ENCODE measurements around the gene CTTN. TPM values are rescaled to one million over a fixed set of nuclear protein-coding genes. Genes with fewer than 3 reads are reported as not detected.

CTTN gene
- total and polyA plus RNA-seq, 8 donors = 68.7 to 130 (median 87.6) TPM

DNA sequence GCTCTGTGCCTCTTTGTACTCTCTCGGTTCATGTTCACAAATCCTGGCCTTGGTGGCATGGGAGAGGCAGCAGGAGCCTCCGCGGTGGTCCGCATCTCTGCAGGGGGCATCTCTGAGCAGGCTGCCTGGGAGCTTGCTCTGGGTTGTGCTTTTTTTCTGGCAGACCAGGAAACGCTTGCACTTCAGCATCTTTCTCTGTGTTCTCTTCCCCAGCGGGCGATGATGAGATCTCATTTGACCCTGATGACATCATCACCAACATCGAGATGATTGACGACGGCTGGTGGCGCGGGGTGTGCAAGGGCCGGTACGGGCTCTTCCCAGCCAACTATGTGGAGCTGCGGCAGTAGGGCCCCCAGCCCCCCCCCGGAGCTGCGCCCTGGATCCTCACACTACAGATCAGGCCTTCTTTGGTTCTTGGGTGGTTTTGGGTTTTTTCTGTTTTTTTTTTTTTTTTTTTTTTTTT lies 36.5 kb downstream of the CTTN start:
- intact Hi-C loops (cut with DNase I) = no loop called here
- WGBS, 2 donors = 93% methylated on average over 17 of the region's 17 CpGs
- H3K27me3 ChIP-seq = no peaks in the 10 kb centered on the region
- H3K4me1 ChIP-seq = no peaks in the 10 kb centered on the region
- FAIRE-seq (no peak), ATAC-seq (no peak), DNase-seq (no peak)
- TF ChIP-seq, protein P1, sequence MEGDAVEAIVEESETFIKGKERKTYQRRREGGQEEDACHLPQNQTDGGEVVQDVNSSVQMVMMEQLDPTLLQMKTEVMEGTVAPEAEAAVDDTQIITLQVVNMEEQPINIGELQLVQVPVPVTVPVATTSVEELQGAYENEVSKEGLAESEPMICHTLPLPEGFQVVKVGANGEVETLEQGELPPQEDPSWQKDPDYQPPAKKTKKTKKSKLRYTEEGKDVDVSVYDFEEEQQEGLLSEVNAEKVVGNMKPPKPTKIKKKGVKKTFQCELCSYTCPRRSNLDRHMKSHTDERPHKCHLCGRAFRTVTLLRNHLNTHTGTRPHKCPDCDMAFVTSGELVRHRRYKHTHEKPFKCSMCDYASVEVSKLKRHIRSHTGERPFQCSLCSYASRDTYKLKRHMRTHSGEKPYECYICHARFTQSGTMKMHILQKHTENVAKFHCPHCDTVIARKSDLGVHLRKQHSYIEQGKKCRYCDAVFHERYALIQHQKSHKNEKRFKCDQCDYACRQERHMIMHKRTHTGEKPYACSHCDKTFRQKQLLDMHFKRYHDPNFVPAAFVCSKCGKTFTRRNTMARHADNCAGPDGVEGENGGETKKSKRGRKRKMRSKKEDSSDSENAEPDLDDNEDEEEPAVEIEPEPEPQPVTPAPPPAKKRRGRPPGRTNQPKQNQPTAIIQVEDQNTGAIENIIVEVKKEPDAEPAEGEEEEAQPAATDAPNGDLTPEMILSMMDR (IDR thresholded peaks at IDR 0.05) = no peak
- H3K4me3 ChIP-seq = no peak overlapping the region
- H3K36me3 ChIP-seq = peaks cover 0 to 66% (median 27%) of the 10 kb centered on the region in 3 donors
- H3K27ac ChIP-seq = no peak overlapping the region
- H3K9me3 ChIP-seq = no peaks in the 10 kb centered on the region

DNA sequence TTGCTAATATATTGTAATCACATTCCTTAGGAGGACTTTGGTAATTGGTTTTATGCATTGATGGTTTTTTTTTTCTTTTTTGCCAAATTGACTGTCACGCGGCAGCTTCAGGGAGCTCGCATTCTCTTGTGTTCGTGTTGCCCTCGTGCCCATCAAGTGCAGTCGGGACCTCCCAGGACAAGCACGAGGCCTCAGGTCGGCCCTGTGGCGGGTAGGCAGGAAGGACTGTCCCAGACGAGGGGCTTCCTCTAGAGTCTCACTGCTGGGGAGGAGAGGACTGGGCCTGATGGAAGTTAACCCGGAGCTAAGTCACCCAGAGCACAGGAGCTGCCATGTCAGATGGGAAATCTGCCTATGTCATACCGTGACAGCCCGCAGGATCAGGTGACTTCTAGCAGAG lies 37.0 kb downstream of the CTTN start:
- TF ChIP-seq, protein P1 (IDR thresholded peaks at IDR 0.05) = no peak
- Histone ChIP-seq H3K4me3 (no peak overlapping the region), H3K36me3 (peaks cover 0 to 61% (median 27%) of the 10 kb centered on the region in 3 donors), H3K4me1 (no peaks in the 10 kb centered on the region), H3K9me3 (no peaks in the 10 kb centered on the region), H3K27ac (no peak overlapping the region), H3K27me3 (no peaks in the 10 kb centered on the region)
- ATAC-seq (no peak), FAIRE-seq (no peak), DNase-seq (no peak)
- WGBS, 2 donors = 93 to 95% methylated on average over 13 of the region's 13 CpGs
- intact Hi-C loops (cut with DNase I) = no loop called here

- Histone ChIP-seq H3K9me3 (no peaks in the 10 kb centered on the region), H3K27me3 (no peaks in the 10 kb centered on the region), H3K4me1 (no peaks in the 10 kb centered on the region), H3K4me3 (no peak overlapping the region), H3K27ac (no peak overlapping the region), H3K36me3 (peaks cover 0 to 56% (median 25%) of the 10 kb centered on the region in 3 donors)
- TF ChIP-seq, protein P1 (IDR thresholded peaks at IDR 0.05) = no peak
- WGBS, 2 donors = 92 to 95% methylated on average over 24 of the region's 24 CpGs
- intact Hi-C loops (cut with DNase I) = no loop called here
- no peak for ATAC-seq
- no peak for FAIRE-seq
- no peak for DNase-seq
These were observed 37.6 kb downstream of the CTTN start for GRCh38 chr11:70435765-70436500.

GRCh38 chr11:70436501-70436860 lies 38.2 kb downstream of the CTTN start:
- 94 to 97% methylated on average over 15 of the region's 15 CpGs for WGBS, 2 donors
- Histone ChIP-seq H3K27ac (no peak overlapping the region), H3K4me1 (no peaks in the 10 kb centered on the region), H3K36me3 (peaks cover 0 to 51% (median 20%) of the 10 kb centered on the region in 3 donors), H3K4me3 (no peak overlapping the region), H3K27me3 (no peaks in the 10 kb centered on the region), H3K9me3 (no peaks in the 10 kb centered on the region)
- DNase-seq (no peak), FAIRE-seq (no peak), ATAC-seq (no peak)
- intact Hi-C loops (cut with DNase I) = no loop called here
- TF ChIP-seq, protein P1 (IDR thresholded peaks at IDR 0.05) = no peak

DNA sequence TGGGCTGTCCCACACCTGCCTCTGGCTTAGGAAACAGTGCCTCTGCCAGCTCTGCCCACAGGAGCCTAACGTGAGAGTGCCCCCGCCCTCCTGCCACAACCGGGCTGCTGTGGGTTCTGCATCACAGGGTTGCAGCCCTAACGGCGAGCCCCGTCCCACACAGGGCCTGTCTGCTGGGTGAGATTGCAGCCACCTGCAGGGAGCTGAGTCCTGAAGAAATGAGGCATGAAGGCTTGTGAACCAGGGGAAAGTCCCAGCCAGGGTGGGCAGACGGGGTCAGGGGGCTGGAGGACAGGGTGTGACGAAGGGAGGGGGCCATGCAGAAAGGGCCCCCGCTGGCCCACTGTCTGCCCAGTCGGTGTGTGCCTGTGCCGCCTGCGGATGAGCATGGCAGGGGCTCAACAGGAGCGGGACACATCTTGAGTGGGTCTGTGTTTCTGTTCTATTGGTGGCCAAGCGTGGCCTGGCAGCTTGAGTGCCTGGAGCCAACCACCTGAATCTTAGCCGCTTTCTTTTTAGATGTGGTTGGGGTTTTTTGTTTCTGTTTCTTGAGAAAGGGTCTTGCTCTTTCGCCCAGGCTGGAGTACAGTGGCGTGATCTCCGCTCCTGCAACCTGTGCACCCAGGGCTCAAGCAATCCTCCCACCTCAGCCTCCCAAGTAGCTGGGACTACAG lies 38.9 kb downstream of the CTTN start:
- Histone ChIP-seq H3K4me3 (no peak overlapping the region), H3K4me1 (no peaks in the 10 kb centered on the region), H3K27ac (no peak overlapping the region), H3K36me3 (peaks cover 0 to 44% (median 12%) of the 10 kb centered on the region in 3 donors), H3K9me3 (no peaks in the 10 kb centered on the region), H3K27me3 (no peaks in the 10 kb centered on the region)
- ATAC-seq (no peak), FAIRE-seq (no peak), DNase-seq (no peak)
- TF ChIP-seq, protein P1 (IDR thresholded peaks at IDR 0.05) = no peak
- intact Hi-C loops (cut with DNase I) = no loop called here
- 95 to 96% methylated on average over 18 of the region's 18 CpGs for WGBS, 2 donors
